ENCODE results near the gene ZNF778. TPM values are rescaled to one million over a fixed set of nuclear protein-coding genes. Genes with fewer than 3 reads are reported as not detected.

Gene ZNF778
- total and polyA plus RNA-seq, 8 donors: 1.2 to 10.3 (median 5.5) TPM

DNA sequence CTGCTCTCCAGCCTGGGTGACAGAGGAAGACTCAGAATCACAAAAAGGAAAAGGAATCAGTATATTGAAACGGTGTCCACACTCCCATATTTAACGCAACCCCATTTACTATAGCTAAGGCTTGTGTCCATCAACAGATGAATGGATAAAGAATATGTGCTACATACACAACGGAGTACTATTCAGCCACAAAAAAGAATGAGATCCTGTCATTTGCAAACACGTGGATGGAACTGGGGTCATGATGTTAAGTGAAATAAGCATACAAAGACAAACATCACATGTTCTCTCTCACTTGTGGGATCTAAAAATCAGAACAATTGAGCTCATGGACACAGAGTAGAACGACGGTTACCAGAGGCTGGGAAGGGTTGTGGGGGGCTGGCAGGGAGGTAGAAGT, 55.1 kb downstream of the ZNF778 start:
- FAIRE-seq (no peak), ATAC-seq (no peak), DNase-seq (no peak)
- H3K36me3 ChIP-seq: peaks cover 4 to 56% (median 16%) of the 10 kb centered on the region in 3 donors
- intact Hi-C loops (cut with DNase I): no loop called here
- TF ChIP-seq, protein P1, sequence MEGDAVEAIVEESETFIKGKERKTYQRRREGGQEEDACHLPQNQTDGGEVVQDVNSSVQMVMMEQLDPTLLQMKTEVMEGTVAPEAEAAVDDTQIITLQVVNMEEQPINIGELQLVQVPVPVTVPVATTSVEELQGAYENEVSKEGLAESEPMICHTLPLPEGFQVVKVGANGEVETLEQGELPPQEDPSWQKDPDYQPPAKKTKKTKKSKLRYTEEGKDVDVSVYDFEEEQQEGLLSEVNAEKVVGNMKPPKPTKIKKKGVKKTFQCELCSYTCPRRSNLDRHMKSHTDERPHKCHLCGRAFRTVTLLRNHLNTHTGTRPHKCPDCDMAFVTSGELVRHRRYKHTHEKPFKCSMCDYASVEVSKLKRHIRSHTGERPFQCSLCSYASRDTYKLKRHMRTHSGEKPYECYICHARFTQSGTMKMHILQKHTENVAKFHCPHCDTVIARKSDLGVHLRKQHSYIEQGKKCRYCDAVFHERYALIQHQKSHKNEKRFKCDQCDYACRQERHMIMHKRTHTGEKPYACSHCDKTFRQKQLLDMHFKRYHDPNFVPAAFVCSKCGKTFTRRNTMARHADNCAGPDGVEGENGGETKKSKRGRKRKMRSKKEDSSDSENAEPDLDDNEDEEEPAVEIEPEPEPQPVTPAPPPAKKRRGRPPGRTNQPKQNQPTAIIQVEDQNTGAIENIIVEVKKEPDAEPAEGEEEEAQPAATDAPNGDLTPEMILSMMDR (IDR thresholded peaks at IDR 0.05): no peak
- no peak overlapping the region for H3K27ac ChIP-seq
- no peaks in the 10 kb centered on the region for H3K9me3 ChIP-seq
- no peak overlapping the region for H3K4me3 ChIP-seq
- H3K27me3 ChIP-seq: no peaks in the 10 kb centered on the region
- WGBS, 2 donors: 96% methylated on average over 6 of the region's 6 CpGs
- no peaks in the 10 kb centered on the region for H3K4me1 ChIP-seq

DNA sequence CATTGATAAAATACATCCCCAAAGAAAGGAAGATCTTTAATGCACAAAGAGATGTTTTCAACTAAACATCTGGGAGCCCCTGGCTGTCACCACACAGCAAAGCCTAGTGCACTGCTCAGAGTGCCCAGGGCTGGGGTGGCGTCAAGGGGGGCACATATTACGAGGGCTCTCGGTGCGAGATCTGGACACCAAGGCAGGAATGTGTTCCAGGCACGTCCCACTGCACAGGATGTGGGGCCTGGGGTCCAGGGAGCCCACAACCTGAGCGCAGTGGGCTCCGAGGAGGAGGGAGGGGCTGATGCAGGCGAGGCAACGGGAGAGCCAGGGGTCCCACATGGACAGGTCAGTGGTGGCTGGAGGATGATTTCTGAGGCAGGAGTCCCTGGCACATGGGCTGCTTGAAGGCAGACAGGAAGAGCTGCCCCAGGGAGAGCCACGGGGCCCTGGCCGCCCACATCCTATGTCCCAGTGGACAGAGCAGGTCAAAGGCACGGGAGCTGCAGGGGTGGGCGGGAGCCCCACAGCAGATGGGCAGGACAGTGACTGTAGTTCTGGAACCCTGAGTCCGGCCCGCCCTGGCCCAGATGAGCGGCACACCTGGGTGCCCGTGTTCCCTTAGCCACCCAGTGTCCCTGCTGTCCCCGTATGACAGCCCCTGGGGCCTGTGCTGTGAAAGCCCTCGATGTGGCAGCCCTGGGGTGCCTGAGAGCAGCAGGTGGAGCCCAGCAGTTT, 56.4 kb downstream of the ZNF778 start:
- Histone ChIP-seq H3K36me3 (peaks cover 4 to 57% (median 16%) of the 10 kb centered on the region in 3 donors), H3K4me1 (no peaks in the 10 kb centered on the region), H3K27ac (no peak overlapping the region), H3K9me3 (no peaks in the 10 kb centered on the region), H3K27me3 (no peaks in the 10 kb centered on the region), H3K4me3 (no peak overlapping the region)
- no peak for ATAC-seq
- intact Hi-C loops (cut with DNase I): no loop called here
- no peak for FAIRE-seq
- DNase-seq: peak in 2 of 6 donors; percentile 44 to 51
- 94 to 95% methylated on average over 19 of the region's 19 CpGs for WGBS, 2 donors
- TF ChIP-seq, protein P1 (IDR thresholded peaks at IDR 0.05): no peak

DNA sequence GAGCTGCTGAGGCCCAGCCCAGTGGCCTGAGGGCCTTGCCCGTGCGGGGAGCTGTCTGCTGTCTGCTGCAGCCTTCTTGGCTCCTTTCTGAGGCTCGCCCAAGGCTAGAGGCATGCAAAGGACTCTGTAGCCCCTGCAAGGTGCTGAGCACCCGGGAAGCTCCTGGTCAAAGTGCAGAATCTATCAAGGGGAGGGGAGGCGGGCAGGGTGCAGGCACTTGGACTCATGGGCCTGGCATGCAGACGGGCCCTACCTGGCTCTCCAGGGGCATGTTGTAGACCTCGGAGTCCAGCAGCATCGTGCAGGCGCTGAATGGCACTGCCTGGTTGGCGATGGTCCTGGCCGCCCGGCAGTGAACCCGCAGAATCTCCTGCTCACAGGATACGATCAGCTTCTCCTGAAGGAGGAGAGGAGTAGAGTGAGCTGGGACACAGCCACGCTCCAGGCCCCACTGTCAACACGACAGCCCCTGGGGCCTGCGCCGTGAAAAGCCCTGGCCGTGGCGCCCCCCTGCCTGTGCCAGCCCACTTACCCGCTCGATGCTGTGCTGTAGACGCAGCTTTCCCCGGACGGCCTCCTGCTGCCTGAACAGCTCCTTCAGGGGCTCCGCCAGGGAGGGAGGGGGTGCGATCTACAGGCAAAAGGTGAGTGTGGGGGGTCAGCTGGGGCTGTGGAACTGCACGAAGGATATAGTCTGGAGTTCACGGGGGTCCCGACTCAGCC, 57.2 kb downstream of the ZNF778 start:
- no peak overlapping the region for H3K27ac ChIP-seq
- DNase-seq: peak in 2 of 6 donors; percentile 39 to 49
- no peak for ATAC-seq
- no peaks in the 10 kb centered on the region for H3K9me3 ChIP-seq
- no peaks in the 10 kb centered on the region for H3K4me1 ChIP-seq
- no peak overlapping the region for H3K4me3 ChIP-seq
- H3K27me3 ChIP-seq: no peaks in the 10 kb centered on the region
- TF ChIP-seq, protein P1 (IDR thresholded peaks at IDR 0.05): no peak
- intact Hi-C loops (cut with DNase I): no loop called here
- H3K36me3 ChIP-seq: peaks cover 4 to 54% (median 16%) of the 10 kb centered on the region in 3 donors
- 93 to 95% methylated on average over 28 to 30 of the region's 30 CpGs for WGBS, 2 donors
- FAIRE-seq: no peak

DNA sequence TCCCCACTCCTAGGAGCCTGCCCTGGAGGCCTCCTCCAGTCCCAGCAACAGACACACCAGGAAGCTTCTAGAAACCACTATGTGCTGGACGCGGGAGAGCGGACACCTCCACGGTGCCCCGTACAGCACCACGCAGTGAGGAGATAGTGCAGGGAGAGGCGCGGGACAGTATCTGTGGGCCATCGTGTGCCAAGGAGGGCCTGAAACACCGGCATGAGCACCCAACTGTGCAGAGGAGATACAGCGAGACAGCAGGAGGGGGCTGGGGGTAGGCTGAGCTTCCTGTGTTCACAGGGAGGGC, 57.7 kb downstream of the ZNF778 start:
- Histone ChIP-seq H3K27me3 (no peaks in the 10 kb centered on the region), H3K36me3 (peaks cover 4 to 54% (median 12%) of the 10 kb centered on the region in 3 donors), H3K4me1 (no peaks in the 10 kb centered on the region), H3K9me3 (no peaks in the 10 kb centered on the region), H3K27ac (no peak overlapping the region), H3K4me3 (no peak overlapping the region)
- ATAC-seq (no peak), DNase-seq (peak in 1 of 6 donors; percentile 50), FAIRE-seq (no peak)
- intact Hi-C loops (cut with DNase I): no loop called here
- WGBS, 2 donors: 92 to 93% methylated on average over 11 of the region's 11 CpGs
- TF ChIP-seq, protein P1 (IDR thresholded peaks at IDR 0.05): no peak
